ENCODE data around the gene SULT2B1.
"Not testable (repeated sequence)": the region's sequence is repeated elsewhere in the genome, so short reads cannot be mapped to it uniquely, and the experiment has no call there.

The SULT2B1 gene

GRCh38 chr19:48513289-48514122, 38.5 kb upstream of the SULT2B1 start:
- POLR2A ChIA-PET, result no interaction called here
- H3K4me3 ChIP-seq (ENCODE audit: low read depth, low read length), result peak overlapping the region; percentile 65
- CTCF ChIA-PET, result interaction anchor here (0.7 to 1.9 kb wide), 4 partner anchors 11 to 75 kb away, joined by 3 to 6 read pairs (median 4); no protein-coding TSS in a partner anchor
- TF ChIP-seq CTCF (IDR thresholded peaks at IDR 0.05; ENCODE audit: insufficient read depth, low read length, missing control alignments), result no peak
- no peak for DNase-seq (ENCODE audit: low read depth, low spot score)

GRCh38 chr19:48514123-48514458, 37.9 kb upstream of the SULT2B1 start:
- no peak overlapping the region for H3K4me3 ChIP-seq (ENCODE audit: low read depth, low read length)
- no peak for TF ChIP-seq CTCF (IDR thresholded peaks at IDR 0.05; ENCODE audit: insufficient read depth, low read length, missing control alignments)
- DNase-seq (ENCODE audit: low read depth, low spot score), result no peak
- ChIA-PET POLR2A (no interaction called here), CTCF (interaction anchor here (0.7 to 1.9 kb wide), 4 partner anchors 10 to 75 kb away, joined by 3 to 6 read pairs (median 4); no protein-coding TSS in a partner anchor)

GRCh38 chr19:48516536-48516935, 35.4 kb upstream of the SULT2B1 start:
- H3K4me3 ChIP-seq (ENCODE audit: low read depth, low read length), result no peak overlapping the region
- ChIA-PET CTCF (interaction anchor here (0.7 kb wide), 1 partner anchor 68 kb away, joined by 3 read pairs; no protein-coding TSS in a partner anchor), POLR2A (no interaction called here)
- TF ChIP-seq CTCF (IDR thresholded peaks at IDR 0.05; ENCODE audit: insufficient read depth, low read length, missing control alignments), result no peak
- DNase-seq (ENCODE audit: low read depth, low spot score), result no peak

- ChIA-PET POLR2A (interaction anchor here (0.6 kb wide), 1 partner anchor 95 kb away, joined by 3 read pairs; no protein-coding TSS in a partner anchor), CTCF (interaction anchor here (1.2 to 2.3 kb wide), 2 partner anchors 10 to 70 kb away, joined by 3 to 7 read pairs; no protein-coding TSS in a partner anchor)
- no peak for DNase-seq (ENCODE audit: low read depth, low spot score)
- no peak overlapping the region for H3K4me3 ChIP-seq (ENCODE audit: low read depth, low read length)
- TF ChIP-seq CTCF (IDR thresholded peaks at IDR 0.05; ENCODE audit: insufficient read depth, low read length, missing control alignments), result no peak
Measured at GRCh38 chr19:48518207-48518606, 33.8 kb upstream of the SULT2B1 start.

GRCh38 chr19:48519426-48519825, 32.5 kb upstream of the SULT2B1 start:
- DNase-seq (ENCODE audit: low read depth, low spot score); H3K4me3 ChIP-seq (ENCODE audit: low read depth, low read length); POLR2A ChIA-PET: not testable (repeated sequence)
- CTCF ChIA-PET, result interaction anchor here (0.6 to 2.3 kb wide), 4 partner anchors 14 to 190 kb away, joined by 3 to 7 read pairs (median 3); no protein-coding TSS in a partner anchor

GRCh38 chr19:48520134-48520533, 31.8 kb upstream of the SULT2B1 start:
- CTCF ChIA-PET, result interaction anchor here (0.6 to 2.3 kb wide), 4 partner anchors 14 to 191 kb away, joined by 3 to 7 read pairs (median 3); no protein-coding TSS in a partner anchor
- no peak for DNase-seq (ENCODE audit: low read depth, low spot score)
- TF ChIP-seq CTCF (IDR thresholded peaks at IDR 0.05; ENCODE audit: insufficient read depth, low read length, missing control alignments), result no peak
- no peak overlapping the region for H3K4me3 ChIP-seq (ENCODE audit: low read depth, low read length)
- POLR2A ChIA-PET, result no interaction called here

Measured in AG04449 (cell line).